Testis (tissue), 3 donors: ENCODE results near the gene FMNL2. TPM values are rescaled to one million over a fixed set of nuclear protein-coding genes. Genes with fewer than 3 reads are reported as not detected.

Experiments used
- DNase-seq: peaks from one replicate; pipeline ENCODE4 v3.0.0-alpha.2; 2019
- H3K27ac ChIP-seq, 2 donors: fragments of 200-600 bp; sonication (generic); one replicate each; pipeline ENCODE4 v1.5.1; 2019
- H3K27me3 ChIP-seq: fragments of 200-600 bp; sonication (generic); one replicate; pipeline ENCODE4 v1.5.1; 2019
- H3K36me3 ChIP-seq: fragments of 200-600 bp; sonication (generic); one replicate; pipeline ENCODE4 v1.5.1; 2017; ENCODE audit warnings: low read depth; ENCODE audit errors: missing control alignments
- H3K4me1 ChIP-seq: fragments of 200-600 bp; sonication (generic); one replicate; pipeline ENCODE4 v1.5.1; 2019
- H3K4me3 ChIP-seq, 2 donors: fragments of 200-600 bp; sonication (generic); one replicate each; pipeline ENCODE4 v1.5.1; 2017 to 2019
- H3K9me3 ChIP-seq: fragments of 200-600 bp; sonication (generic); one replicate; pipeline ENCODE4 v1.5.1; 2017
- CTCF ChIP-seq, 3 experiments: fragments of 450-650 bp in 2 of 3; fragments of 200-600 bp in 1 of 3; sonication (generic) in 1 of 3; IDR thresholded peaks; one replicate each; pipeline ENCODE4 v1.5.1; 2016 to 2019; ENCODE audit warnings: antibody characterized with exemption in 3 of 3, mild to moderate bottlenecking in 2 of 3, moderate library complexity in 1 of 3
- POLR2A ChIP-seq: fragments of 450-650 bp; IDR thresholded peaks from one replicate; pipeline ENCODE4 v1.6.1; 2017; ENCODE audit warnings: antibody characterized with exemption, mild to moderate bottlenecking, moderate library complexity
- WGBS, 2 donors: methylation state at CpG; one replicate each; pipeline ENCODE4 v1.1.5; 2018; 5-methylcytosine and 5-hydroxymethylcytosine counted together
- intact Hi-C: fragments of 100-400 bp; cut with DNase I; formaldehyde crosslinking; loops from one replicate; pipeline ENCODE4 v1.15.1; 2023; ENCODE audit warnings: low total_unique reads
- polyA plus RNA-seq: library from polyadenylated mRNA; stranded (reverse); fragments of 350-450 nt; fragmentation: Illumina TruSeq; extraction: RNeasy Lipid Tissue Mini Kit (QIAGEN cat#74804); gene quantifications from one replicate; pipeline ENCODE4 v1.2.3, GENCODE V29; 2014; ENCODE audit warnings: low read depth, low replicate concordance; ENCODE audit not compliant: insufficient read depth
- total RNA-seq, 2 donors: library from RNA; depleted of rRNA; stranded (reverse); fragments of >200 nt; gene quantifications; one replicate each; pipeline ENCODE4 v1.2.3, GENCODE V29; 2016

Gene FMNL2
- total and polyA plus RNA-seq, 3 donors from 2014 or later: 15.4 to 19.8 (median 16.8) TPM

- H3K27me3 ChIP-seq: no peaks in the 10 kb centered on the region
- H3K27ac ChIP-seq: peak overlapping the region in 1 of 2 donors; percentile 24
- H3K4me1 ChIP-seq: no peaks in the 10 kb centered on the region
- peak; percentile 23 for DNase-seq
- WGBS, 2 donors: 59 to 66% methylated on average over 8 of the region's 8 CpGs
- no peaks in the 10 kb centered on the region for H3K9me3 ChIP-seq
- no peaks in the 10 kb centered on the region for H3K36me3 ChIP-seq
- intact Hi-C loops: no loop called here
- no peak for TF ChIP-seq CTCF (IDR thresholded peaks at IDR 0.05)
- no peak for TF ChIP-seq POLR2A
- H3K4me3 ChIP-seq: no peak overlapping the region
Measured at GRCh38 chr2:152421521-152422370, 86.8 kb downstream of the FMNL2 start.

GRCh38 chr2:152423684-152424083 is 88.7 kb downstream of the FMNL2 start:
- Histone ChIP-seq H3K27ac (no peak overlapping the region), H3K4me3 (no peak overlapping the region)
- intact Hi-C loops: no loop called here

GRCh38 chr2:152425765-152426727 is 91.1 kb downstream of the FMNL2 start:
- 67 to 72% methylated on average over 8 of the region's 8 CpGs for WGBS, 2 donors
- Histone ChIP-seq H3K36me3 (no peaks in the 10 kb centered on the region), H3K27ac (no peak overlapping the region), H3K4me1 (no peaks in the 10 kb centered on the region), H3K27me3 (no peaks in the 10 kb centered on the region), H3K9me3 (no peaks in the 10 kb centered on the region), H3K4me3 (no peak overlapping the region)
- intact Hi-C loops: no loop called here
- no peak for TF ChIP-seq CTCF (IDR thresholded peaks at IDR 0.05)
- TF ChIP-seq POLR2A: no peak
- no peak for DNase-seq

More at GRCh38 chr2:152423684-152424083, 88.7 kb downstream of the FMNL2 start:
- DNase-seq: no peak
- H3K36me3 ChIP-seq: no peaks in the 10 kb centered on the region
- no peaks in the 10 kb centered on the region for H3K4me1 ChIP-seq
- no peaks in the 10 kb centered on the region for H3K27me3 ChIP-seq
- no peaks in the 10 kb centered on the region for H3K9me3 ChIP-seq
- TF ChIP-seq POLR2A: no peak
- no peak for TF ChIP-seq CTCF (IDR thresholded peaks at IDR 0.05)

- no peaks in the 10 kb centered on the region for H3K27me3 ChIP-seq
- no peak for TF ChIP-seq POLR2A
- no peak for TF ChIP-seq CTCF (IDR thresholded peaks at IDR 0.05)
- no peak overlapping the region for H3K4me3 ChIP-seq
- H3K9me3 ChIP-seq: no peaks in the 10 kb centered on the region
- H3K36me3 ChIP-seq: no peaks in the 10 kb centered on the region
- WGBS, 2 donors: 80% methylated on average over 4 of the region's 4 CpGs
- H3K27ac ChIP-seq: no peak overlapping the region
- intact Hi-C loops: no loop called here
- DNase-seq: no peak
- no peaks in the 10 kb centered on the region for H3K4me1 ChIP-seq
Measured at GRCh38 chr2:152426801-152427200, 91.8 kb downstream of the FMNL2 start.
